ELF-1 (cell line): ENCODE measurements around the gene HEYL.
A peak's percentile ranks its signal among the peaks of the same experiment; 100 is the strongest.

Experiments
- DNase-seq: peaks from one replicate; pipeline ENCODE4 v3.0.0-alpha.2; 2016; ENCODE audit warnings: low read depth, low spot score

The HEYL gene

GRCh38 chr1:39638965-39639304 lies 508 bp downstream of the HEYL start:
- DNase-seq: no peak

DNA sequence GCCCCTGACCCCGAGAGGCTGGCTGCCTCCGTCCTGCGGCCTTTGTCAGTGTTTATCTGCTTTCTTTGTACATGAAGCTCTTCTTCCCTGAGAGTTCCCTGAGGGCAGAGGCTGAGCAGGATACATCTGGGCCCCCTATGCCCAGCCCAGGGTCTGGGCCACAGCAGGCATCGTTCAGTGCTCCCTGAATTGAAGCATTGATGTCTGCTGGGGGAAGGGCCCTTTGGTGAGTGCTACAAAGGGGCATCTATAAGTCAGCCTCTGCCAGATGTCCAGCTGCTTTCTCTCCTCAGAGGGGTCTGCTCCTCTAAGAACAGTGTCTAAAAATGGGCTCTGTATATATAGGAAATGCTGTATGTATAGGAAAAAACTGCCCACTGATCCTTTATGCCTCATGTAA lies 2.1 kb downstream of the HEYL start:
- DNase-seq: no peak

DNA sequence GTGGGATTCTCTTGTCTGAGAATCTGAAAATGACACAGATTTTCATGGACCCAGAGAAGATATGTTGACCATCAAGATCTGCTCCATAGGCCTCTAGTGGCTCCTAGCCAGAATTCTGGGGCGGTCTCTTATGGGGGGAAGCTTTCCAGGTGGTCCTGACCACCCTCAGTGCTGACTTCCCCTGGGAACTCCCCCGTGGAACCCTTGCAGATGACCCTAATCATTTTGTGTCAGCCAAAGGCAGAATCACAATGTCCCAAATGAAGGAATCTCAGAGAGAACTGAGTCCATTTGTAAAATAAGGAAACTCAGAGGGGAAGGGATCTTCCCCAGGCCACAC lies 3.6 kb downstream of the HEYL start:
- no peak for DNase-seq

DNA sequence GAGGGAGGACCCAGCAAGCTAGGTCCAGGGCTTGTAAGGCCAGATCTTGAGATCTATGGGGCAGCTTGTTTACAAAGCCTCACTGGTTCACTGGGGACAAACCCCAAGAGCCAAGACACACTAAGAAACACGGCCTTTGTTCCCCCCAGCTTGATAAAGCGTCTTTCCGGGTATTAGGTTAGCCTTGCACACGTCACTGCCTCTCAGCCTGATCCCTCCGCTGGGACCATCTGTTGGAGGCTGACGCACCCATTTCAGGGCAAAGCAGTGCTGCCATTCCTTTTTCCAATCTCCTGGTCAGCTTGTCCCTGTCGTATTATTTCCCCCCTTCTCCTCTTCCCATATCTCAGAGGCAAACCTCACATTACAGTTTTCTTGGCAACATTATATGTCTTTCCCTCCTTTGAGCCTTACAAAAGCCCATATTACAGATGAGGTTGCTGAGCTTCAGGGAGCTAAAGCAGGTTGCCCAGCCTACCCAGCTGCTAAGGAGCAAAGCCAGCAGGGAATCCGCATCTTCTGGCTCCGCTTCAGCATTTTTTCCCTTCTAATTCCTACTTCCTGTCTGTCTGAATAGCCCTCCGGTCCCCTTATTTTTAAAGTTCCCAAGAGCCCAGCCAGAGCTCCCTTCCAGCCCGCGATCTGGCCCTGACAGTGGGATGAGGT lies 4.1 kb downstream of the HEYL start:
- no peak for DNase-seq

DNA sequence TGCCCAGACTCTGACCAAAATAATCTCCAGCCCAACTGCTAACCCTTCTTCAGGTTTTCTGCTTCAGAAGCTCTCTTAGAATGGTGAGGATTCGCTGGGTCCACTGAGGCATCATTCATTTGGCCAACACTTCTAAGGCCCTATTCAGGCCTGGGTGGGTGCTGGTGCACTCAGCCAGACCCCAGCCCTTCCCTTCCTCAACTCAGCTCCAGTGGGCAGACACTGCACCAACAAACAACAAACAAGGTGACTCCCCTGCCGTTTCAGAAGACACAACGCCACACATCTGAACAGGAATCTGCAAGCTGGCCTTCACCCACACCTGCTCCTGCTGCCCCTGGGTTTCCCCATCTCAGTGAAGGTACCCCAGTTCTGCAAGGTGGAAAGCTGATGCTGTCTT lies 6.0 kb downstream of the HEYL start:
- DNase-seq: no peak

GRCh38 chr1:39632682-39633417 lies 6.6 kb downstream of the HEYL start:
- DNase-seq: peak; percentile 36

DNA sequence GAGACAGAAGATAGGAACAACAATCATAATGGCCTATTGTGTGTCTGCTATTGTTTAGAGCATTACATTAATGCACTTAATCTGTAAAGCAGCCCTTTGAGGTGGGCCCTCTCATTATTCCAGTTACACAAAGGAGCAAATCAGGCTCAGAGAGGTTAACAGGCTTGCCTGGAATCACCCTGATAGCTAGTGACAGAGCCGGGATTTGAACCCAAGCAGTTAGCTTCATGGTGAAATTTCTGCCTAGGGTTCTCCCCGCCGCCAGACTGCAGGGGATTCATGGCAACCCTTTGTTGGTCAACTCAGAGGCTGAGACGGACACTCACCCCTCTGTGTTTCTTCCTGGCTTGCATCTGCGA lies 7.1 kb downstream of the HEYL start:
- no peak for DNase-seq

- DNase-seq: no peak
These were observed 7.8 kb downstream of the HEYL start for GRCh38 chr1:39631361-39632322.

- no peak for DNase-seq
These were observed 10.6 kb downstream of the HEYL start for GRCh38 chr1:39628807-39629350.

DNA sequence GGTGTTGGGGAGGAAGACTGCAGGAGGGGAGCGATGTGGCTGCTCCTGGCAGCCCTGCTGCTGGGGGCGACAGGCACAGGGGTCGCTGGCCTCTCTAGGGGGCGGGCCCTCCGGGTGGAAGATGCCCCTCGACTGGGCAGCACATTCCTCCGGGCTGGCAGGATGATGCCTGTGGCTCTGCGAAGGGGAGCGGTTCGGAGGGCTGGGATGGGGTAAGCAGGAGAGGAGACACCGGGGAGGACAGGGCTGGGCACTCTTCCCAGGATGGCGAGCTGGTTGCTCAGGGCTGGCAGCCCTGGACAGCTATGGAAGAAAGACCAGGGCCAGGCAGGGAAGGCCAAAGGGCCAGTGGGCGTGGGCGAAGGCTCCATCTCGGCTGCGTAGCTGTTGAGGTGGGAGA lies 12.8 kb downstream of the HEYL start:
- DNase-seq: no peak

DNA sequence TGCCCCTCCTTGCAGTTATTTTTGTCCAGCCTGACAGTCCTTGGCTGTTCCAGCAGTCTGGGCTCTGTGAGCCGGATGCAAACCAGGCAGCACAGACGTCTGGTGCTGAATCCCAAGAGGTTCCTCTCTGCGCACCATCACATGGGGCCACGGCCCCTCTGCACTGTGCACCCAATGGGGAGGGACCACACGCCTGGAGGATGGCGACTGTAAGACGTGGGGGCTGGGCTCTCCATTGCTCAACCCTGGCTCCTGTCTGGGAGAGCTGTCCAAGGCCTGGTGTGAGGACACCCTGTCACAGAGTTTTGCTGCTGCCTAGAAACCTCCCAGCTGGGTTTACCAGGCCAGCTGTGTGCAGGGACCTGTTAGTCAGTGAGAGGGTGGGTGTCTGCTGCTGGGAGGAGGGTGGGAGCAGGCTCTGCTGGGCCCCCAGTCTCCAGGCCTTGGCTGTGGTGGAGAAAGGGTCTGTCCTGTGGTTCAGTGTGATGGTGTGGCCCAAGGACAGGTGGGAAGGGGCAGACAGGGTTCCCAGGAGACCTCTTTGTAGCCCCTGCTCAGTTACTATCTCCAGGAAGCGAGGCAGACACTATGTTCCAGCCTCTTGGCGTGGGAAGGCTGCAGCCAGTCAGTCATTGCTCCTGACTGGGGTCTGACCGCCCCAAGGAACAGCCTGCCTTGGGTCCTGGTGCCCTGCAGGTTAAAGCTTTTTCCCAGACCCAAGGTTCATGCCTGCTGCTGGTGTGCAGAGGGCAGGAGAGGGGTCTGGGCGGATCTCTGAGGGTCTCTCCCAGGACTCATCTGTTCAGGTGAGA lies 13.8 kb downstream of the HEYL start:
- DNase-seq: no peak

DNA sequence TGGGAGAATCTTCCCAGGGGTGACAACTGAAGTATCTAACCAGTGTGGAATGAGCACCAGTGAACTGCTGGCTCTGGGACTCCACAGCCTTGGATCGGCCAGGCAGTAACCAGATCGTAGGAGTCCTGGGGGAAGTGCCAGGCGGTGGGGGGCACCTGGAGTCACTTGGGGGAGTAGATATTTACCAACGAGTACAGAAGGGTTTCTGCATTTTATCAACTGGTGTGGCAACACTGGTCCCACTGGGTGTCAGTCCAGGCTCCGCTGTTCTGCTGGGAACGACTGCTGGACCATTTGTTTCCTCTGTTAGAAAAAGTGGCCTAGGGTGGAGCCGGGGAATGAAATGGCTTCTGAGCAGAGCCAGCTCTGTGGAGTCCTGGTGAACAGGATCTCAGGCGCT lies 14.4 kb downstream of the HEYL start:
- no peak for DNase-seq

GRCh38 chr1:39623053-39623452 lies 16.4 kb downstream of the HEYL start:
- no peak for DNase-seq

DNA sequence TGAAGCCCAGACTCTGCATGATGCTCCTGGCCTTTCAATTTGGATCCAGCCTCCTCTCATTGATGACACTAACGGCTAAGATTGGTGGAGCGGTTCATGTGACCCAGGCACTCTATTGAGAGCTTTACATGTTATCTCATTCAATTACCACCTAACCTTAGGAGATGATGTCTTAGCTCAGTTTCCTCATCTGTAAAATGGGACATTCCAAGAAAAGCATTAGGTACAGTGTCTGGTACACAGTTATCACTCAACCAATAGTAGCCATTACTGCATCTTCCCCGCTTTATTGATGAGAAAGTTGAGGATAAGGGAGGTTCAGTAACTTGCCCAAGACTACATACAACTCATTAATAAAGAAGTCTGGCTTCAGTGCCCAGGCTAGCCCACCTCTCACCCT lies 17.0 kb downstream of the HEYL start:
- DNase-seq: no peak

DNA sequence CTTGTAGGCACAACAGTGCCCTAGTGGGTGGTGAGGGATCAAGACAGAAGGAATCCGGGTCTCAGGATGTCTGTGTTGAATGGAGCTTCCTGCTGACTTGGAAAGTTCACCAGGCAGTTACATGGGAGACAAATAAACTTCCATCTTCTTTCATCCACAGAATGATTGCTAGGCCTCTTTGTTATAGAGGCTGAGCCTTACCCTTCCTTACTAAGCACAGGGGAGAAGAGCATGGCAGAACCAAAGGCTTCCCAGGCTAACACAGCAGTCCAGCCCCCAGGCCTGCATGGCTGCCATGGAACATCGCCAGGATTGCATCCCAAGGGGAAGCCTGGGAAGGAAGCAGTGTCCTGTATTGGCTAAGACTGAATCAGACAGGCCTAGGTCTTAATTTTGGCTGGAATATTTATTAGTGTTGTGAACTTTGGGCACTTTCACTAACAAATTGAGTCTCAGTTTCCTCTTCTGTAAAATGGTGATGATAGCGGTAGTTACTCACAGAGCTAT lies 18.7 kb downstream of the HEYL start:
- no peak for DNase-seq

GRCh38 chr1:39617488-39618049 lies 21.9 kb downstream of the HEYL start:
- no peak for DNase-seq

- DNase-seq: no peak
These were observed 24.3 kb downstream of the HEYL start for GRCh38 chr1:39615086-39615673.

- DNase-seq: no peak
These were observed 25.0 kb downstream of the HEYL start for GRCh38 chr1:39614488-39614887.

DNA sequence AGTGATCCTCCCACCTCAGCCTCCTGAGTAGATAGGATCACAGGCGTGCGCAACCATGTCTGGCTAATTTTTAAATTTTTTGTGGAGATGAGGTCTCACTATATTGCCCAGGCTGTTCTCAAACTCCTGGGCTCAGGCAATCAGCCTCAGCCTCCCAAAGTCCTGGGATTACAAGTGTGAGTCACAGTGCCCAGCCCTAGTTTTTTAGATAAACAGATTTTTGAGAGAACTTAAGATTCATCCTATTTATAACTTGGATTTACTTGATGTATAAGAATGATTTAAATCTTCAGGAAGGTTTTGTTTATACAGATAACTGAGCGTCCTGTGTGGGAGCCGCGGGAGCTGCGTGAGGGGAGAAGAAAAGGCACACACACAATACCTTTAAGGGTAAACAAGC lies 26.2 kb downstream of the HEYL start:
- DNase-seq: no peak

GRCh38 chr1:39609618-39610331 lies 29.7 kb downstream of the HEYL start:
- DNase-seq: peak; percentile 92
